Measurements from ENCODE around the gene PPP3R2. TPM values are rescaled to one million over a fixed set of nuclear protein-coding genes. Genes with fewer than 3 reads are reported as not detected.
A peak's percentile ranks its signal among the peaks of the same experiment; 100 is the strongest.
"Not testable (repeated sequence)": the region's sequence is repeated elsewhere in the genome, so short reads cannot be mapped to it uniquely, and the experiment has no call there.

The PPP3R2 gene
- total RNA-seq, 6 donors from 2014 or later, result not detected

- DNase-seq; ATAC-seq (ENCODE audit: low FRiP score in 2 of 2): not testable (repeated sequence)
- peaks cover 51 to 96% (median 56%) of the 10 kb centered on the region in 4 donors for H3K36me3 ChIP-seq
These were observed 45.2 kb downstream of the PPP3R2 start for GRCh38 chr9:101549472-101550098.

DNA sequence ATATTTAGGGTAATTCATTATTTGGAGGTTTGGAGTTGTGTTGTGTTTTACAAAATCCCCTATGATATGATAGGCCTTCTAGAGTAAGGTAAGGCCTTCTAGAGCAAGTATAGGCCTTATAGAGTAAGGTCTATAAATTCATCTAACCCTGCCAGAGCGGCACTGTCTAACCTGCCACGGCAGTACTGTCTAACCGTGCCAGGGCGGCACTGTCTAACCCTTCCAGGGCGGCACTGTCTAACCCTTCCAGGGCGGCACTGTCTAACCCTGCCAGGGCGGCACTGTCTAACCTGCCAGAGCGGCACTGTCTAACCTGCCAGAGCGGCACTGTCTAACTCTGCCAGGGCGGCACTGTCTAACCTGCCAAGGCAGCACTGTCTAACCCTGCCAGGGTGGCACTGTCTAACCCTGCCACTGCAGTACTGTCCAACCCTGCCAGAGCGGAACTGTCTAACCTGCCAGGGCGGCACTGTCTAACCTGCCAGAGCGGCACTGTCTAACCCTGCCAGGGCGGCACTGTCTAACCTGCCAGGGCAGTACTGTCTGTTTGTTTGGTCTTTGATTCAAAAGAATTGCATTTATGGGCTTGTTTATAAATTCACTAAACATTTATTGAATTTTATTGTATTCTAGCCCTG lies 51.6 kb downstream of the PPP3R2 start:
- no peaks in the 10 kb centered on the region for H3K27me3 ChIP-seq
- no peak for ATAC-seq (ENCODE audit: low FRiP score in 2 of 2)
- WGBS, 2 donors, result 97 to 98% methylated on average over 10 to 14 of the region's 14 CpGs
- no peaks in the 10 kb centered on the region for H3K9me3 ChIP-seq
- DNase-seq, result peak in 1 of 2 donors; percentile 13
- H3K36me3 ChIP-seq, result peaks cover 26 to 91% (median 47%) of the 10 kb centered on the region in 4 donors
- no peaks in the 10 kb centered on the region for H3K4me1 ChIP-seq
- H3K27ac ChIP-seq, result no peak overlapping the region
- H3K4me3 ChIP-seq, result no peak overlapping the region
- TF ChIP-seq POLR2A (IDR thresholded peaks at IDR 0.05), result no peak
- TF ChIP-seq EP300 (IDR thresholded peaks at IDR 0.05), result no peak

More at GRCh38 chr9:101549472-101550098, 45.2 kb downstream of the PPP3R2 start:
- H3K27ac ChIP-seq, H3K4me1 ChIP-seq, H3K27me3 ChIP-seq, H3K9me3 ChIP-seq, H3K4me3 ChIP-seq: not testable (repeated sequence)
- TF ChIP-seq, protein P1, sequence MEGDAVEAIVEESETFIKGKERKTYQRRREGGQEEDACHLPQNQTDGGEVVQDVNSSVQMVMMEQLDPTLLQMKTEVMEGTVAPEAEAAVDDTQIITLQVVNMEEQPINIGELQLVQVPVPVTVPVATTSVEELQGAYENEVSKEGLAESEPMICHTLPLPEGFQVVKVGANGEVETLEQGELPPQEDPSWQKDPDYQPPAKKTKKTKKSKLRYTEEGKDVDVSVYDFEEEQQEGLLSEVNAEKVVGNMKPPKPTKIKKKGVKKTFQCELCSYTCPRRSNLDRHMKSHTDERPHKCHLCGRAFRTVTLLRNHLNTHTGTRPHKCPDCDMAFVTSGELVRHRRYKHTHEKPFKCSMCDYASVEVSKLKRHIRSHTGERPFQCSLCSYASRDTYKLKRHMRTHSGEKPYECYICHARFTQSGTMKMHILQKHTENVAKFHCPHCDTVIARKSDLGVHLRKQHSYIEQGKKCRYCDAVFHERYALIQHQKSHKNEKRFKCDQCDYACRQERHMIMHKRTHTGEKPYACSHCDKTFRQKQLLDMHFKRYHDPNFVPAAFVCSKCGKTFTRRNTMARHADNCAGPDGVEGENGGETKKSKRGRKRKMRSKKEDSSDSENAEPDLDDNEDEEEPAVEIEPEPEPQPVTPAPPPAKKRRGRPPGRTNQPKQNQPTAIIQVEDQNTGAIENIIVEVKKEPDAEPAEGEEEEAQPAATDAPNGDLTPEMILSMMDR (IDR thresholded peaks at IDR 0.05), result peak in 1 of 6 experiments; percentile 38
- 87 to 90% methylated on average over 18 of the region's 18 CpGs for WGBS, 2 donors

Other genes starting within 250 kb of the PPP3R2 start
- 1 to 10 TPM in 2 of 6 donors, not detected in 4; 1.7 to 3.3 TPM for gene BAAT, start 210.0 kb downstream of the PPP3R2 start, total RNA-seq
- 10 to 100 TPM in 2 of 6 donors, 1 to 10 TPM in 4; 3.9 to 13.4 (median 9.2) TPM for gene MRPL50, start 196.4 kb downstream of the PPP3R2 start, total RNA-seq
- 10 to 100 TPM; 10.4 to 25.1 (median 13.4) TPM for gene ZNF189, start 196.1 kb downstream of the PPP3R2 start, total RNA-seq
- gene ALDOB, start 159.2 kb downstream of the PPP3R2 start, total RNA-seq, result 1 to 10 TPM in 2 of 6 donors, not detected in 4; 1.3 to 1.8 TPM
- gene RNF20, start 61.1 kb downstream of the PPP3R2 start, total RNA-seq, result 10 to 100 TPM; 12.2 to 45.6 (median 29.6) TPM
- gene GRIN3A, start 143.7 kb upstream of the PPP3R2 start, total RNA-seq, result under 1 TPM in 3 of 6 donors, not detected in 3; 0.06 to 0.10 (median 0.07) TPM

Measured in upper lobe of left lung (tissue), 6 donors.